Measurements from ENCODE around the gene PCED1B.

- no peak for TF ChIP-seq EZH2 (IDR thresholded peaks at IDR 0.05)
- no peak for TF ChIP-seq EZH2phosphoT487 (IDR thresholded peaks at IDR 0.05)
- TF ChIP-seq CTCF (IDR thresholded peaks at IDR 0.05), result no peak
These were observed 68.3 kb downstream of the PCED1B start for GRCh38 chr12:47147739-47148138.

Measured in neural progenitor cell (in vitro differentiated cells).